ENCODE results near the gene PANX2. TPM values are rescaled to one million over a fixed set of nuclear protein-coding genes. Genes with fewer than 3 reads are reported as not detected.

The PANX2 gene
- total RNA-seq, 1 experiment from 2014 or later, result 0.77 TPM

DNA sequence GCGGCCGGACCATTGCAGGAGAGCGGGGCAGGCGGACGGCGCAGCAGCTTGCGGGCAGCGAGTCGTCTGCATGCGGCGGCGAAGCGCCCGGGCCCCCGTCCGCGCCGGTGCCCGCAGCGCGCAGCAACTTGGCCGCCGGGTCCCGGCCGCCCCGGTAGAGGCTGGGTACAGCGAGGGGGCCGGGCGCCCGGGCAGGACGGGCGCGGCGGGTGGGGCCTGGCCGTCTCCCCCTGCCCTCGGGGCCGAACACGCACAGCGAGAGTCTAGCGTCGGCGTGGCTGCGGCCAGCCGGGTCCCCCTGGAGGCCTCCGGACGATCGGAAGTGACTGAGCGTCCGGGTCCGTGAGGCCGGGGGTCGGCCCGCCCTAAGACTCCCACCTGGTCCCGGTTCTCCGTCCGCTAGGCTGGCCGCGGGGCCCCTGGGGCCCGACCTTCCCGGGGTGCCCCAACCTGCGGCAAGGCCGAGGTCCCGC, 14.4 kb downstream of the PANX2 start:
- CTCF ChIA-PET, result interaction anchor here (0.6 kb wide), 1 partner anchor 9 kb away, joined by 3 read pairs; no protein-coding TSS in a partner anchor
- H3K27me3 Mint-ChIP-seq (ENCODE audit: insufficient read depth, unreplicated experiment), result no peaks in the 10 kb centered on the region
- H3K9me3 Mint-ChIP-seq (ENCODE audit: unreplicated experiment), result no peaks in the 10 kb centered on the region
- no peak for TF ChIP-seq CTCF (IDR thresholded peaks at IDR 0.05; ENCODE audit: unreplicated experiment)
- H3K27ac Mint-ChIP-seq (ENCODE audit: low read depth, unreplicated experiment), result peak overlapping the region; percentile 70
- H3K4me1 Mint-ChIP-seq (ENCODE audit: insufficient read depth, unreplicated experiment), result no peaks in the 10 kb centered on the region
- POLR2A ChIA-PET, result no interaction called here
- no TSS peak for BruUV-seq (replicated peaks)
- peak overlapping the region; percentile 64 for H3K4me3 Mint-ChIP-seq (ENCODE audit: unreplicated experiment)
- no peak for DNase-seq (ENCODE audit: unreplicated experiment)
- H3K36me3 Mint-ChIP-seq (ENCODE audit: insufficient read depth, unreplicated experiment), result peaks cover 4% of the 10 kb centered on the region
- intact Hi-C loops (cut with micrococcal nuclease), result no loop called here

DNA sequence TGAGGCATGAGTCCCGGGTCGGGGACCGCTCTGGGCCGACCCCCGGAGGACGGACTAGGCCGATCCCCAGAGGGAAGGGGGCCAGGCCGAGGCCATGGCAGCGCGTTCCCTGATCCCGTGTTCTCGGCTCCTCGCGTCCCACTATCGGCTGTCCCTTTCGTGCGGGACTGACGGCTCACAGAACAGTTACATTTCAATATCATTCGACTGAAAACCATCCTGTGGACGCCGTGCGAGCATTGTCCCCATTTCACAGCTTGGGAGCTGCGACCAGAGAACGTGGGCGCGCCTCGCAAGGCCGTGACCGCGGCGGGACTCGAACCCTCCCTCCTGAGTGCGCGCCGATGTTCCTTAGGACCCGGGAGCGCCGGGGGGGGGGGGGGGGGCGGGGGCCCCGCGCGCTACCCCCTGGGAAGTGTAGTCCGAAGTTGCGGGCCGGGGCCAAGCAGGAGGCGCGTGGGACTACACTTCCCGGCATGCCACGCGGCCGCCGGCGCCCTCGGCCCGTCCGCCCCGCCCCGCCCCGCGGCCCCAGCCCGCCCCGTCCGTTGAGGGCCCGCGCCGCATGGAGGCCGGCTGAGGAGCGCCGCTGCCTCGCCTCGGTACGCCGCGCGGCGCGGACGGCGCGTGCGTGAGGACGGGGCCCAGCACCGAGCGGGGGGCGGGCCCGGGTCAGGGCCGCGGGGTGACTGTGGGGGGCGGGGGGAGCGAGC, 15.0 kb downstream of the PANX2 start, which contains the start of gene TRABD:
Gene TRABD (plus strand): TSS at position 539 of the 713 bp plus-strand sequence. CDS start 7,148 bp downstream, outside the sequence.
- CTCF ChIA-PET, result no interaction called here
- POLR2A ChIA-PET, result no interaction called here
- peak within 1 kb of the TSS; percentile 70 for H3K27ac Mint-ChIP-seq (ENCODE audit: low read depth, unreplicated experiment)
- H3K9me3 Mint-ChIP-seq (ENCODE audit: unreplicated experiment), result no peaks in the 10 kb centered on the region
- no peaks in the 10 kb centered on the region for H3K27me3 Mint-ChIP-seq (ENCODE audit: insufficient read depth, unreplicated experiment)
- TF ChIP-seq CTCF (IDR thresholded peaks at IDR 0.05; ENCODE audit: unreplicated experiment), result no peak
- intact Hi-C loops (cut with micrococcal nuclease), result no loop called here
- BruUV-seq (replicated peaks), result no TSS peak
- peak; percentile 87 for DNase-seq (ENCODE audit: unreplicated experiment)
- peak within 1 kb of the TSS; percentile 85 for H3K4me3 Mint-ChIP-seq (ENCODE audit: unreplicated experiment)
- no peaks in the 10 kb centered on the region for H3K4me1 Mint-ChIP-seq (ENCODE audit: insufficient read depth, unreplicated experiment)
- H3K36me3 Mint-ChIP-seq (ENCODE audit: insufficient read depth, unreplicated experiment), result peaks cover 9% of the 10 kb centered on the region

GRCh38 chr22:50186181-50186714, 15.7 kb downstream of the PANX2 start:
- TF ChIP-seq CTCF (IDR thresholded peaks at IDR 0.05; ENCODE audit: unreplicated experiment), result no peak

More at GRCh38 chr22:50186181-50186714, 15.7 kb downstream of the PANX2 start:
- Mint-ChIP-seq H3K4me1 (ENCODE audit: insufficient read depth, unreplicated experiment) (peaks cover 2% of the 10 kb centered on the region), H3K9me3 (ENCODE audit: unreplicated experiment) (no peaks in the 10 kb centered on the region), H3K27ac (ENCODE audit: low read depth, unreplicated experiment) (peak overlapping the region; percentile 44), H3K27me3 (ENCODE audit: insufficient read depth, unreplicated experiment) (no peaks in the 10 kb centered on the region), H3K36me3 (ENCODE audit: insufficient read depth, unreplicated experiment) (peaks cover 9% of the 10 kb centered on the region), H3K4me3 (ENCODE audit: unreplicated experiment) (peak overlapping the region; percentile 85)
- no peak for DNase-seq (ENCODE audit: unreplicated experiment)
- ChIA-PET POLR2A (interaction anchor here (0.8 to 2.2 kb wide), 5 partner anchors 11 to 102 kb away, joined by 3 to 7 read pairs (median 4); no protein-coding TSS in a partner anchor), CTCF (interaction anchor here (0.9 to 1.5 kb wide), 3 partner anchors 25 to 157 kb away, joined by 3 to 10 read pairs (median 5); no protein-coding TSS in a partner anchor)
- intact Hi-C loops (cut with micrococcal nuclease), result no loop called here
- no TSS peak for BruUV-seq (replicated peaks)

All from MCF 10A (cell line).